ENCODE data around the gene FAM217B.
A peak's percentile ranks its signal among the peaks of the same experiment; 100 is the strongest.

The FAM217B gene, protein sequence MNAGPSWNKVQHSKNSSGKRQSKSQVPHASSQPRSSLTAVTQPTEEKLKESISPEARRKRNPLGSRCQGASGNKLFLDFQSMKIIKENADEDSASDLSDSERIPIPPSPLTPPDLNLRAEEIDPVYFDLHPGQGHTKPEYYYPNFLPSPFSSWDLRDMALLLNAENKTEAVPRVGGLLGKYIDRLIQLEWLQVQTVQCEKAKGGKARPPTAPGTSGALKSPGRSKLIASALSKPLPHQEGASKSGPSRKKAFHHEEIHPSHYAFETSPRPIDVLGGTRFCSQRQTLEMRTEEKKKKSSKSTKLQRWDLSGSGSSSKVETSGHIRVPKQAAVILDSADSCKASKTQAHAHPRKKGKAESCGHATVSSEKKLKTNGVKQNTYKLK
- 15.2 to 23.8 (median 18.0) reads per million in 3 donors for total RNA-seq

DNA sequence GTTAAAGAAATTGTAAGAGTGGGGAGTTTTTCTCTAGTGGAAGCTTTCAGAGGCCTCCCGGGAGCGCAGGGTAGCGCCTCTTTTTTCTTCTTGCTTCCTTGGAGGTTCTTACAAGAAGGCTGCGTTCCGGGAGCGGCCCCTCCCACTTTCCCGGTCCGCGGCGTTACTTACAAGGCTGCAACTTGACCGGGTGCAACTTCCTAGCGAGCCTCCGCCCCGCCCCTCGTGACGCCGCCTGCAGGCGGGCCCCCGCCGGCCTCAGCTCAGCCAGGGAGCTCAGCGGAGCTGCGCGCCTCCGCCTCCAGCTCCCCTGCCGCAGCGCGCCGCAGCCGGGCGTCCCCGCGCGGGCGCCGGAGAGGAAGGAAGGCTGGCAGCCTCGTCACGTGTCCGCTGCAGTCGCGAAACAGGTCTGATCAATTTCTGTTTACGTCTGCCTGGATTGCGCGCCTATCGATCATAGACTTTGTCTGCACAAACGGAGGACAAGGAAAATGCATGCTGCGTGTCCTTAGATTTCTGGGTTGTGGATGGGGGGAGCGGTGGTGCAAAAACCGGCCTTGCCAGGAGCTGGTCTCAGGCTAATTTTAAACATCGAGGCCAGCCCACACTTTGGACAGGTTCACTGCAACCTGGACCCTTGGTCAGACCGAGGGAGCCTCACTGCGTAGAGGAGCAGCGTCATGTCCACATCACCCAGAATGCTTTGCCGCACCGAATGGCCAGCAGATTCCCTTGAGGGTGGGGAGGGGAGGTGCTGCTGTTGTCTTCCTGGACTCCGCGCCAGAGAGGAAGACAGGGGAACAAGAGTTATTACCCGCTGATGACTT is at the start of gene FAM217B, which contains the start of gene PPP1R3D:
Gene FAM217B (plus strand): TSS at position 261 of the 827 bp plus-strand sequence. CDS start 3,555 bp downstream, outside the sequence.
Gene PPP1R3D (minus strand): TSS at position 177 of the 827 bp plus-strand sequence. CDS start 374 bp downstream, outside the sequence.
- no peaks in the 10 kb centered on the region for H3K9me3 ChIP-seq (ENCODE audit: control insufficient read depth, low read length)
- H3K27ac ChIP-seq (ENCODE audit: insufficient read depth, low read length, poor library complexity, severe bottlenecking), result peak within 1 kb of the TSS; percentile 83
- H3K4me1 ChIP-seq (ENCODE audit: control insufficient read depth, insufficient read depth, low read length, poor library complexity, severe bottlenecking), result peaks cover 5% of the 10 kb centered on the region
- H3K27me3 ChIP-seq (replicated peaks; ENCODE audit: control insufficient read depth, insufficient read depth, low read length, poor library complexity, severe bottlenecking), result no peaks in the 10 kb centered on the region
- H3K36me3 ChIP-seq (ENCODE audit: control insufficient read depth, insufficient read depth, low read length), result peaks cover 28% of the 10 kb centered on the region
- peak; percentile 75 to 84 (median 84) for DNase-seq
- peak within 1 kb of the TSS; percentile 85 for H3K4me3 ChIP-seq (ENCODE audit: insufficient read depth, low read depth, low read length, poor library complexity, severe bottlenecking)

DNA sequence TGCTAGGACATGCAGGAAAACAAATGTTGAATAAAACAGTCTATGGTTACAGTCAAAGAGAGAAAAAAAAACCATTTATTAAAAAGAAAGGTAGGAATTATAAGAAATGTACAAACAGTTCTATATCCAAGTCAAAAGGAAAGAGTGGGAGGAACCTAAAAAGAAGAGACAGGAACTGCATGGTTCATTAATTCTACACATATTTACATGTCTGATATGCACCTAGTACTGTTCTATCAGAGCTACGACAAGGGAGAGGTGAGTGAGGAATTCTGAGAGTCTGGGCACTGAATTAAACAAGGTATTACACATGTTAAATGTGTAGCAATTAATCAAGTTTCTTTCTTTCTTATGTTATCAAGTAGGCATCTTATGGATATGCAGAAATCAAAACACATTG is 48.6 kb upstream of the FAM217B start:
- Histone ChIP-seq H3K9me3 (ENCODE audit: control insufficient read depth, low read length) (no peaks in the 10 kb centered on the region), H3K36me3 (ENCODE audit: control insufficient read depth, insufficient read depth, low read length) (no peaks in the 10 kb centered on the region), H3K4me3 (ENCODE audit: insufficient read depth, low read depth, low read length, poor library complexity, severe bottlenecking) (no peak overlapping the region), H3K27me3 (replicated peaks; ENCODE audit: control insufficient read depth, insufficient read depth, low read length, poor library complexity, severe bottlenecking) (no peaks in the 10 kb centered on the region), H3K4me1 (ENCODE audit: control insufficient read depth, insufficient read depth, low read length, poor library complexity, severe bottlenecking) (no peaks in the 10 kb centered on the region), H3K27ac (ENCODE audit: insufficient read depth, low read length, poor library complexity, severe bottlenecking) (no peak overlapping the region)
- DNase-seq, result no peak

DNA sequence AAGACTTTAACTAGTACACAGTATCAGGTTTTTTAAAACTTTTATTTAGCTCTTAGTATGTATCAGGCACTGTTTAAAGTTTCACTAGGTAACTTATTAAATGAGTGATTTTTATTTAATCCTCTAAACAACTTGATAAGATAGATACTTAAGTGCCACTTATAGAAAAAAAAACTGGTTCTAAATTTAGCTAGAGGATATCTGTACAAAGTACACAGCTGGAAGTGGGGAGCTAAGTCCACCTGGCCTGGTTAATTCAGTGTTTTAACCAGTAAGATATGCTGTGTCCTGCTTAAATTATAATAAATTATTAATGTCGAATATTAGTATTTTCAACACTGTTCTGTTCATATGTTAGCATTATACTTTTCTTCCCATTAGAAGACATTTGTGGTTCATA is 44.3 kb upstream of the FAM217B start:
- DNase-seq, result no peak
- Histone ChIP-seq H3K27me3 (replicated peaks; ENCODE audit: control insufficient read depth, insufficient read depth, low read length, poor library complexity, severe bottlenecking) (no peaks in the 10 kb centered on the region), H3K36me3 (ENCODE audit: control insufficient read depth, insufficient read depth, low read length) (no peaks in the 10 kb centered on the region), H3K27ac (ENCODE audit: insufficient read depth, low read length, poor library complexity, severe bottlenecking) (no peak overlapping the region), H3K4me1 (ENCODE audit: control insufficient read depth, insufficient read depth, low read length, poor library complexity, severe bottlenecking) (no peaks in the 10 kb centered on the region), H3K9me3 (ENCODE audit: control insufficient read depth, low read length) (no peaks in the 10 kb centered on the region), H3K4me3 (ENCODE audit: insufficient read depth, low read depth, low read length, poor library complexity, severe bottlenecking) (no peak overlapping the region)

DNA sequence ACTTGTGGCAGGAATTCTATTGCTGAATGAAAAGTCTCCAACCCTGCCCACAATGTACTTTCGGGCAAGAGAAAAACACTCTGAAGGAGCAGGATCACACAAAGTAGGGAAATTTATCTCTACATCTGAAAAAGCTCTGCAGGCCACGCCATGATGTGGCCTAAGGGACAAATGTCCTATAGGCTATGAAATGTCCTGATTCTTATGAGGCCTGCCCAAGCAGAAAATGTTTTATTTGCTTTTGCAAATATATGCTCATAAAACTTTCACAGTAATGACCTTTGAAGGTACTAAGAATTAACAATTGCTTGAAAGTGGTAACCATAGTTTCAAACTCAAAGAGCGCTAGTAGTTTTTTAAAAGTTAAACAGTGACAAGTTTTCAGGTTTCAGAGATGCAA is 37.7 kb upstream of the FAM217B start:
- Histone ChIP-seq H3K9me3 (ENCODE audit: control insufficient read depth, low read length) (no peaks in the 10 kb centered on the region), H3K27ac (ENCODE audit: insufficient read depth, low read length, poor library complexity, severe bottlenecking) (no peak overlapping the region), H3K27me3 (replicated peaks; ENCODE audit: control insufficient read depth, insufficient read depth, low read length, poor library complexity, severe bottlenecking) (no peaks in the 10 kb centered on the region), H3K36me3 (ENCODE audit: control insufficient read depth, insufficient read depth, low read length) (no peaks in the 10 kb centered on the region), H3K4me1 (ENCODE audit: control insufficient read depth, insufficient read depth, low read length, poor library complexity, severe bottlenecking) (no peaks in the 10 kb centered on the region), H3K4me3 (ENCODE audit: insufficient read depth, low read depth, low read length, poor library complexity, severe bottlenecking) (no peak overlapping the region)
- DNase-seq, result no peak

DNA sequence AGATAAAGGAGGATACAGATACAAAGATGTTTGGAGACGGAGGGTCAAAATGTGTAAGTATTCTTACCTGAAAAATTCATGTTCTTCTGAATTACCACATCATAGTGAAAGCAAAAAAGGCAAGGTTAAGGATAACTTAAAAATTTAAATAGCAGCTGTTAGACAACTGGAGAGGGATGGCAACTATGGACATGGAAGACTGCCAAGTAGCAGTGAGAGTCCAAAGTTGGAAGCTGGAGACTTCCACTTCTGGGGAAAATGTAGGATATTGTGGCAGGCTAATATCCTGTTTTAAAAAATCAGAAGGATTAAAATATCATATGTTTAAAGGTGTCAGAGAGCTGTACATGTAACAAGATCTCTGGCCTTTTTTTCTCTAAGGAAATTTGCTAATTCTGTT is 36.6 kb upstream of the FAM217B start:
- H3K9me3 ChIP-seq (ENCODE audit: control insufficient read depth, low read length), result no peaks in the 10 kb centered on the region
- no peak overlapping the region for H3K27ac ChIP-seq (ENCODE audit: insufficient read depth, low read length, poor library complexity, severe bottlenecking)
- no peaks in the 10 kb centered on the region for H3K36me3 ChIP-seq (ENCODE audit: control insufficient read depth, insufficient read depth, low read length)
- H3K27me3 ChIP-seq (replicated peaks; ENCODE audit: control insufficient read depth, insufficient read depth, low read length, poor library complexity, severe bottlenecking), result no peaks in the 10 kb centered on the region
- no peaks in the 10 kb centered on the region for H3K4me1 ChIP-seq (ENCODE audit: control insufficient read depth, insufficient read depth, low read length, poor library complexity, severe bottlenecking)
- no peak overlapping the region for H3K4me3 ChIP-seq (ENCODE audit: insufficient read depth, low read depth, low read length, poor library complexity, severe bottlenecking)
- DNase-seq, result no peak

DNA sequence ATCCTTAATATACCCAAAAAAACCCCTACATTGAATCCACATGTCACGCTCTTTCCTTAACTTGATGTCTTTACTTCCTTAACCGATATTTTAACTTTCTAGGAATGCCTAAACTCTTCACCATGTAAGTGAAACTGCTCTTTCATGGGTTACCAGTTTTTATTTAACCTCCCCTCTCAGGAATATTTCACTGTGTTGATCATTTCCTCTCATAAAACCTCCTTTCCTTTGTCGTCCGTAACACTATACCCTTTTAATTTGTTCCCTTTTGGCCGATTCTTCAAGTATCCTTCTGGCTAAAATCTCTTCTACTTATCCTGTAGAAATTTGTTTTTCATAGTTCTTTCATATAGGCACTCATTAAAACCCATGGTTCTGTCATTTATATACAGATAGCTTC is 31.3 kb upstream of the FAM217B start:
- H3K9me3 ChIP-seq (ENCODE audit: control insufficient read depth, low read length), result no peaks in the 10 kb centered on the region
- H3K4me3 ChIP-seq (ENCODE audit: insufficient read depth, low read depth, low read length, poor library complexity, severe bottlenecking), result no peak overlapping the region

DNA sequence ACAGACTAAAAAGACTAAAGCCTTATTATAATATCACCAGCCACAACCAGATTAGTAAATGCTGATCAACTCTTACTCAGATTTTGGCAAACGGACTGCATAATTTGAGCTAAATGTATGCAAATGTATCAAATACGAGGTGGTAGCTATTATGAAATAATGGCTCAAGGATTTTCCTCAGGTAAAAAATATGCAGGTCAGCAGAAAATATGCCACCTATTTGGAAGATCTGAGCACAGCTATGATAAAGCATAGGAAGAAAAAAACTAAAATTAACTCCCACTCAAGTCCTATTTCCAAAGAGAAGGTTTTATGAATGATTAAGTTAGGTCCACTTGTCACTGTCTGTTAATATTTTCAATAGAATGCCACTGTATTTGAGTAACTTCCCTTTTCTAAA is 29.1 kb upstream of the FAM217B start:
- no peaks in the 10 kb centered on the region for H3K9me3 ChIP-seq (ENCODE audit: control insufficient read depth, low read length)
- H3K4me1 ChIP-seq (ENCODE audit: control insufficient read depth, insufficient read depth, low read length, poor library complexity, severe bottlenecking), result no peaks in the 10 kb centered on the region
- no peak overlapping the region for H3K4me3 ChIP-seq (ENCODE audit: insufficient read depth, low read depth, low read length, poor library complexity, severe bottlenecking)
- no peak overlapping the region for H3K27ac ChIP-seq (ENCODE audit: insufficient read depth, low read length, poor library complexity, severe bottlenecking)
- no peaks in the 10 kb centered on the region for H3K27me3 ChIP-seq (replicated peaks; ENCODE audit: control insufficient read depth, insufficient read depth, low read length, poor library complexity, severe bottlenecking)
- no peaks in the 10 kb centered on the region for H3K36me3 ChIP-seq (ENCODE audit: control insufficient read depth, insufficient read depth, low read length)
- DNase-seq, result no peak

More for the DNA sequence above, 31.3 kb upstream of the FAM217B start:
- Histone ChIP-seq H3K36me3 (ENCODE audit: control insufficient read depth, insufficient read depth, low read length) (no peaks in the 10 kb centered on the region), H3K27ac (ENCODE audit: insufficient read depth, low read length, poor library complexity, severe bottlenecking) (no peak overlapping the region), H3K27me3 (replicated peaks; ENCODE audit: control insufficient read depth, insufficient read depth, low read length, poor library complexity, severe bottlenecking) (no peaks in the 10 kb centered on the region), H3K4me1 (ENCODE audit: control insufficient read depth, insufficient read depth, low read length, poor library complexity, severe bottlenecking) (no peaks in the 10 kb centered on the region)
- no peak for DNase-seq

DNA sequence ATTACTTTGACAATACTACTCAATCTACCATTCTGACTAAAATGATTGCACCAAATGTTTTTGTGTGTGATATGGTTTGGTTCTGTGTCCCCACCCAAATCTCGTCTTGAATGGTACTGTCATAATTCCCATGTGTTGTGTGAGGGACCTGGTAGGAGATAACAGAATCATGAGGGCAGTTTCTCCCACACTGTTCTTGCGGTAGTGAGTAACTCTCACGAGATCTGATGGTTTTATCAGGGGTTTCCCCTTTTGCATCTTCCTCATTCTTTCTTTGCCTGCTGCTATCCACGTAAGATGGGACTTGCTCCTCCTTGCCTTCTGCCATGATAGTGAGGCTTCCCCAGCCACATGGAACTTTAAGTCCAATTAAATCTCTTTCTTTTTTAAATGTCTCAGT is 27.6 kb upstream of the FAM217B start:
- DNase-seq, result no peak
- Histone ChIP-seq H3K4me1 (ENCODE audit: control insufficient read depth, insufficient read depth, low read length, poor library complexity, severe bottlenecking) (no peaks in the 10 kb centered on the region), H3K27me3 (replicated peaks; ENCODE audit: control insufficient read depth, insufficient read depth, low read length, poor library complexity, severe bottlenecking) (no peaks in the 10 kb centered on the region), H3K4me3 (ENCODE audit: insufficient read depth, low read depth, low read length, poor library complexity, severe bottlenecking) (no peak overlapping the region), H3K27ac (ENCODE audit: insufficient read depth, low read length, poor library complexity, severe bottlenecking) (no peak overlapping the region), H3K36me3 (ENCODE audit: control insufficient read depth, insufficient read depth, low read length) (no peaks in the 10 kb centered on the region), H3K9me3 (ENCODE audit: control insufficient read depth, low read length) (no peaks in the 10 kb centered on the region)

DNA sequence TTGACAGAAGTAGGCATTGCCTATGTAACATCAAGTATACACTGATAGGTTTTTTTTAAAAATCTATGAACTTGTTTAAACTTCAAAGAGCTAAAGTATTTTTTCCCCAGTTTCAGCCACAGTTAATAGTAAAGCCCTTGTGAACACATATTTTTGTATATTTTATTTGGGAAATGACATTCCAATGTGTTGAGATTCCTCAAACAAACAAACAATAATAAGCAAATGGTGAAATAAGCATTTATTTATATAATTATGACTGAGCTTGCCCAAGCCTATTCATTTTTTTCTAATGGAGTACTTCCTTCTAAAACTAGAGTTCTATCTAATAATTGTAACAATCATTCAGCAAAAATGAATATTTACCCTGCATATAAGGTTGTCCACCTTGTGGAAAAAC is 19.2 kb upstream of the FAM217B start:
- Histone ChIP-seq H3K4me3 (ENCODE audit: insufficient read depth, low read depth, low read length, poor library complexity, severe bottlenecking) (no peak overlapping the region), H3K9me3 (ENCODE audit: control insufficient read depth, low read length) (no peaks in the 10 kb centered on the region), H3K36me3 (ENCODE audit: control insufficient read depth, insufficient read depth, low read length) (no peaks in the 10 kb centered on the region), H3K27me3 (replicated peaks; ENCODE audit: control insufficient read depth, insufficient read depth, low read length, poor library complexity, severe bottlenecking) (no peaks in the 10 kb centered on the region), H3K4me1 (ENCODE audit: control insufficient read depth, insufficient read depth, low read length, poor library complexity, severe bottlenecking) (no peaks in the 10 kb centered on the region), H3K27ac (ENCODE audit: insufficient read depth, low read length, poor library complexity, severe bottlenecking) (no peak overlapping the region)
- no peak for DNase-seq

DNA sequence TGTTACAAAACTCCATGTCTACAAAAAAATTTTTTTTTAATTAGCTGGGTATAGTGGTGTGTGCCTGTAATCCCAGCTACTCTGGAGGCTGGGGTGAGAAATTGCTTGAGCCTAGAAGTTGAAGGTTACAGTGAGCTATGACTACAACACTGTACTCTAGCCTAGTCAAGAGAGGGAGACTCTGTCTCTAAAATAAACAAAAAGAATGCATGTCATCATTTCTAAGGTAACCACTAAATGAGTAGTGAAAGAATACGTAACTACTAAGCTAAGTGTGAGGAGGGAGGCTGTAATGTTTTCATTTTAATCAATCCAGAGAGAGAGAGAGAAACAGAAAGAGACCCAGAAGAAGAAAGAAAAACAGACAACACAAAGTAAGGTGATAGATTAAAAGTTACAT is 16.7 kb upstream of the FAM217B start:
- Histone ChIP-seq H3K4me3 (ENCODE audit: insufficient read depth, low read depth, low read length, poor library complexity, severe bottlenecking) (no peak overlapping the region), H3K27ac (ENCODE audit: insufficient read depth, low read length, poor library complexity, severe bottlenecking) (no peak overlapping the region), H3K9me3 (ENCODE audit: control insufficient read depth, low read length) (no peaks in the 10 kb centered on the region), H3K27me3 (replicated peaks; ENCODE audit: control insufficient read depth, insufficient read depth, low read length, poor library complexity, severe bottlenecking) (no peaks in the 10 kb centered on the region), H3K4me1 (ENCODE audit: control insufficient read depth, insufficient read depth, low read length, poor library complexity, severe bottlenecking) (no peaks in the 10 kb centered on the region), H3K36me3 (ENCODE audit: control insufficient read depth, insufficient read depth, low read length) (no peaks in the 10 kb centered on the region)
- DNase-seq, result no peak
